NB4 (cell line): ENCODE results near the gene RIC1.

Source experiments
- CTCF ChIP-seq: IDR thresholded peaks from one replicate; pipeline ENCODE4 v1.5.1; 2012; ENCODE audit warnings: low read depth, low read length
- MAX ChIP-seq: IDR thresholded peaks from 2 replicates; pipeline ENCODE4 v1.6.1; 2011; ENCODE audit warnings: low read depth, low read length
- MYC ChIP-seq: IDR thresholded peaks from 2 replicates; pipeline ENCODE4 v1.6.1; 2011; ENCODE audit warnings: low read depth, low read length
- POLR2A ChIP-seq: IDR thresholded peaks from 2 replicates; pipeline ENCODE4 v1.6.1; 2011; ENCODE audit warnings: mild to moderate bottlenecking; ENCODE audit not compliant: insufficient read length; ENCODE audit errors: extremely low read depth

- no peak for TF ChIP-seq CTCF
- TF ChIP-seq POLR2A = no peak
- TF ChIP-seq MAX = no peak
- TF ChIP-seq MYC = no peak
Observed at GRCh38 chr9:5587024-5587423, 41.9 kb upstream of the RIC1 start.
